HG03095 (cell line): ENCODE measurements around the gene PROZ.
A peak's percentile ranks its signal among the peaks of the same experiment; 100 is the strongest.

Experiments
- ATAC-seq: cut with Tn5 transposase; IDR thresholded peaks from one replicate; pipeline ENCODE4 v1.9.1; 2021; ENCODE audit warnings: moderate library complexity; ENCODE audit not compliant: unreplicated experiment

PROZ gene

DNA sequence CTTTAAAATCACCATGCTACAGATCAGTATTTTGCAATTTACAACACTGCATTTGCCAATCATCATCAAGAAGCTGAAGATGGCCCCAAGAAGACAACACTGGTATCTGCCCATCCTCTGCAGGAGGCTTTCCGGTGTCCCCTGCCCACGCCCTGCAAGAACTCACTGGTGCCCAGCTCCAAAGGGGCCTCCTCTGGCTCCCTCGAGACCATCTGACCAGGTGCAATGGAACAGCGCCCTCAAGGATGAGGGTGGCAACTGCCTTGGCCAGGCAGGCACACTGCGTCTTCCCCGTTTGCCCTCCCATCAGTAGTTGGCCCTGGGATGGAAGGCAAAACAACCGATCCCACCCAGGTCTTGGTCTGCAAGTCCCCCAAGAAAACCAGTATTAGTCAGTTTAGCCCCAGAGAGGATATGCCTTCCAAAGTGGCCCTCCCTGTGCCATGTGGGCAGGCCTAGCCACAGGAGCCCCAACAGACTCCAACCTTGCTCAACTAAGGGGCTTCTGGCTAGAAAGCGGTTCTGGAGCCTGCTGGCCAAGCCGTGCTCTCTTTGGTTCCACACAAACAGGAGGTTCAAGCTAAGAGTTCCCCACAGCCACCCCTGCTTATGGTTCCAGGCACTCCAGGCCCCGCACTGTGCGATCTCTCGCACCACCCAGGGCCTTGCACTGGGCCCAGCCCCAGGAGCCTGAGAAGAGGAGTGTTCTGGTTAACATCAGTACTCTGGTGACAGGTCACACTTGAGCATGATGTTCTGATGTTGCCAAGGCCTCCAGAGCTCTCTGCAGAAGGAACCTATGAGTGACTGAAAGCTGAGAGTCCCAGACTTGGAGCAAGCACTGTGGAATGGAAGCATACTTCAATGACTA lies 45.3 kb downstream of the PROZ start:
- no peak for ATAC-seq

DNA sequence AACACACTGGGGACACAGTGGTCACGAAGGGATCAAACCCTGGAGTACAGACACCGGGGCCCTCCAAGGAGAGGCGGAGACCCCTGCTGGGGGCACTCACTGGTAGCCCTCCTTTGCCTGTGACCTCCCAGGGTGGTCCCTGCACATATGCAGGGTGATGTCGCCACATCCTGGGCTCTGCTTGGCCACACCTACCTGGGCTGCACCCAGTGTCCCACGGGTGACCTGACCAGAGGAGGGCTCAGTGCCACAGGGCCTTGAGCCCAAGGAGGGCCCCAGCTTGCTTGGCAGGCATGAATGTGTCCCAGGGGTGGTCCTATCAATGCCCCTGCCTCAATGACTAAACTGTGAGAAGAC lies 45.9 kb downstream of the PROZ start:
- ATAC-seq, result no peak

DNA sequence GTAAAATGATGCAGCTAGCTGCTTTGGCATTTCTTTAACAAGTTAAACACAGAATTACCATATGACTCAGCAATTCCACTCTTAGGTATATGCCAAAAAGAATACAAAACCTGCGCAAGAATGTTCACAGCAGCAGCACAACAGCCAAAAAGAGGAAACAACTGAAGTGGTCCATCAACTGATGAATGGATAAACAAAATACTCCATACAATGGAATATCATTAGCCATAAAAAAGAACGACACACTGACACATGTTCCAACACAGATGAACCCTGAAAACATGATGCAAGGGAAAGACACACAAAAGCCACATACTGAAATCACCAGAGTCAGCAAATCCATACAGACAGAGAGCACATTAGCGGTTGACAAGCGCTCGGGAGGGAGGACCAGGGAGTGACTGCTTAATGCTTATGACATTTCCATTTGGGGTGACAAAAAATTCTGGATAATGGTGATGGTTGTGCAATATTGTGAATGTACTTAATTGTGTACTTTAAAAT lies 47.0 kb downstream of the PROZ start:
- ATAC-seq, result no peak

DNA sequence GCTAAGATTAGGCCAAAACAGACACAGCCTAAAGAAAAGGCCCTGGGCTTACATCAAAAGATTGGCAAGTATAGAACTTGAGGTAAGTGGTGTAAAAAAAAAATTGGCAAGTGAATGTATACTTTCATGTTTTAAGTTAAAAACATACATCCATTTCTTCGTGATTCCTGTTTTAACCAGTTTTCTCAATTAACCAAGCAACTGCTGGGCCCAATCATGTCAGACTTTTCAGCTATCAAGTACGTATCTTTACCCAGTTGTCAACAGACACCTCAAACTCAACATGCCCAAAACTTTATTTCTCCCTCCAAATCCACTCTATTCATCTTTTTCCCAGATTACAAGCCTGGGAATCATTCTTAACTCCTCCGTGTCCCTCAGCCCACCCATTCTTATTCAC lies 49.0 kb downstream of the PROZ start:
- no peak for ATAC-seq

DNA sequence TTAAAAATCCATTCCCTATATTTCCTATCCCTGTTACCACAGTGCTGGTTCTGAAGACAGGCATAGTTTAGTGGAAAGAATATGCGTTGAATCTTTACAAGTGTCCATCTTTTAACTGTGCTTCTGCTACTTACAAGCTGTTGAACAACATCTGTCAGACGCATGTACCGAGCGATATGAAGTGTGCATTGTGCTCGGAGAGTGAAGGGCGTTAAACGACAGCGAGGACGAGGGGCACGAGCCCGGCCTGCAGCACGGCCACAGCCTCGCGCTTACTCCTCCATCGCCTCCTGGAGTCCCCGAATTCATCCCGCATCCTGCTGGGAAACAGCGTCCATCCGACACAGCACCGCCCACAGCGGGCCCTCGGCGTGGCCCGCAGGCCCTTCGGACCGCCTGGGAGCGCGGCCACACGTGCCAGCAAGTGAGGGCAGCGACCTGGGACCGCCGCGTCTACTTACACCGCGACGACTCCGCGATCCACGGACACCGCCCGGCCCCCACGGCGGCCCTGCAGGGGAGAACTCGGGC lies 49.5 kb downstream of the PROZ start:
- peak; percentile 6 for ATAC-seq

DNA sequence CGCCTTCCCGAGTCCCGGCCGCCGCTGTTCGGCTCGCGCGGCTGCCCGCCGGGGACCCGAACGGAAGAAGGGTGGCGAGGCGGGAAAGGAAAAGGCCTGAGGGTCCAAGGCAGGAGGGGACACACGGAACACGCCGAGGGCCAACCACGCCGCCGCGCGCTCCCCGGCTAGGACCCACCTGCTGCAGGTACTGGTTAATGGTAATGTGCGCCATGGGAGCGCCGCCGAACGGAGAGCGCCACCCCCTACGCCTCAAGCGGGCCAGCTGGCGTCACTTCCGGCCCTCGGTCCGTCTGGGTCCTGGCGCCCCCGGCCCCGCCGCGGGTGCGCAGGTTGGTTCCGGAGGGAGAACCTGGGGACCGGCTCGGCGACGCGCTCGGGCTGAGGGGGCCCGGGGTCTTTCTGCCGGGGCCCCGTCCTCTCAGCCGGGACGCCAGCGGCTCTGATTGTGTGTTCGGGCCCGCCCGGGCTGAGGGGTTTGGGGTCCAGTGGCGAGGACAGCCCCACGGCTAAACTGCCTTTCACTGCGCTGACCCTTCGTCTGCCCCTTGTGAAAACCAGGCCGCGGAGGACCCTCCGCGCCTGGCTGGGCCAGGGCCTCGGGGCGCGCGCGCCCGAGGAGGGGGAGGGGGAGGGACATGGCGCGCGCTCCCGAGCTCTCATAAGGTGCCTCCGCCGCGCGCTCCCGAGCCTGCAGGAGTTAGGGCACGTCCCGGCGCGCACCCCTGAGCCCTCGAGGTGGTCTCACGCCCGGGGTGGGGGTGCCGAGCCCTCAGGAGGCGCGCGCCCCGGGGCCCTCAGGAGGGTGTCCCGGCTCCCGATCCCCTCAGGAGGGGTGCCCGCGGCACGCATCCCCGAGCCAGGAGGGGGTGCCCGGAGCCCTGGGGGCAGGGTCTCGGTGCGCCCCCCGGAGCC lies 50.2 kb downstream of the PROZ start, which contains the start of gene PCID2:
PCID2 (minus strand) TSS at position 249 of the 915 bp plus-strand sequence; CDS start at position 214, 35 bp downstream.
- ATAC-seq, result peak; percentile 73

DNA sequence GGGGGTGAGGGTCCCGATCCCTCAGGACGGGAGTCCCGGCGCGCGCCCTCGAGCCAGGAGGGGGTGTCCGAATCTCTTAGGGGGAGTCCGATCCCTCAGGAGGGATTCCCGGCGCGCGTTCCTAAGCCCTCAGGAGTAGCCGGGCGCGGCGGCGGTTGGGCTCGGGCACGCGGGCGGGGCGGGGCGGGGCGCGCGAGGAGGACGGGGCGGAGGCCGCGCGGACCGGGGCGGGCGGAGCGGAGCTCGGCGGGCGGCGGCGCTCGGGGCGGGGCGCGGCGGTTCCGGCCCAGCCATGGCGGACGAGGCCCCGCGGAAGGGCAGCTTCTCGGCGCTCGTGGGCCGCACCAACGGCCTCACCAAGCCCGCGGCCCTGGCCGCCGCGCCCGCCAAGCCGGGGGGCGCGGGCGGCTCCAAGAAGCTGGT lies 50.9 kb downstream of the PROZ start, which contains the start of gene CUL4A:
CUL4A (plus strand) TSS at position 278 of the 423 bp plus-strand sequence; CDS start at position 293, 15 bp downstream.
- ATAC-seq, result peak; percentile 40

DNA sequence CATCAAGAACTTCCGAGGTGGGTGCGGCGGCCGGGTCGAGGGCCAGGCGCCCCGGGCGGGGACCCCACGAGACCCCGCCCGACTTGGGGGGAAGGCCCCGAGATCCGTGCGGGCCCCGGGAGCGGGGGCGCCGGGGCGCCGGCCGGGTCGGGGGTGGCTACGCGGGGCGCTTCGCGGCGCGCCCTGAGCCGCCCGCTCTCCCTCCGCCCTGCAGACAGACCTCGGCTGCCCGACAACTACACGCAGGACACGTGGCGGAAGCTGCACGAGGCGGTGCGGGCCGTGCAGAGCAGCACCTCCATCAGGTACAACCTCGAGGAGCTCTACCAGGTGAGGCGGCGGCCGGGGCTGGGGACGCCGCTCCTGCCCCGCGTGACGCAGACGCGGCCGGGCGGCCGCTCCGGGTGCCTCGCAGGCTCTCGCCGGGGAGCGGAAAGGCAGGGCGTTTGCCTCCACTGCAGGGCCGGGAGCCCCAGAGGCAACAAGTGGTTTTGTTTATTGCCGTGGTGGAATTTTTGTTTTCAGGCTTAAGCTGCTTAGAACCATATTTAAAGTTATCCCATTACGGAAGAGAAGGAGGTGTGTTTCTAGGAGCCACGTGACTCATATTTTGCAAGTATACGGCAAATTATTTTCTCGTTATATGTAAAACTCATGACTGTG lies 51.4 kb downstream of the PROZ start:
- ATAC-seq, result peak; percentile 32

DNA sequence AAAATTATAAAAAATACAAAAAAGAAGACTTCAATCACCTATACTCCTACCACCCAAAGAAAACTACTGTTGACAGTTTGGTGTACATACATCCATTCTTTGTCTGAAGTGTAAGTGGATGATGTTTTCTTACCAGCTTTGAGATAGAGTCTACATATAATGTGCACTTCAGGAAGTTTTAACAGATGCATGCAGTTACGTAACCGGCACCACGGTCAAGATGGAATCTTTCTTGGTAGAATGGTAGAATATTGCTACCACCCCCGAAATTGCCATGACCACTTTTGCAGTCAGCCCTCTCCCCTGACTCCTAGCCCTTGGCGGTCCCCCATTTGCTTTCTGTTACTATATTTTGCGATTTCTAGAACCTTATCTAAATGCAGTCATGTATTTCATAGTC lies 52.4 kb downstream of the PROZ start:
- no peak for ATAC-seq

DNA sequence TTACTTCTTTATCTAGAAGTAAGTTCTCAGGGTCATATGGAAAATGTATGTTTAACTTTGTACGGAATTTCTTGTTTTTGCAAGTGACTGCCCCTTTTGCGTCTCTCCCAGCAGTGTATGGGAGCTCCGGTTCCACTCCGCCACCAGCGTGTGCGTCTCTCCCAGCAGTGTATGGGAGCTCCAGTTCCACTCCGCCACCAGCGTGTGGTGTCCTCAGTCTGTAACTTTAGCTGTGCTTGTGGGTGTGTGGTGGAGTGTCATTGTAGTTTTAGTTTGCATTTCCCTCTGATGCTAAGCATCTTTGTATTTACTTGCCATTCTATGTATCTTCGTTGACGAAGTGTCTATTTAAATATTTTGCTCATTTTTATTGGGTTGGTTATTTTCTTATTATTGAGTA lies 53.3 kb downstream of the PROZ start:
- no peak for ATAC-seq

DNA sequence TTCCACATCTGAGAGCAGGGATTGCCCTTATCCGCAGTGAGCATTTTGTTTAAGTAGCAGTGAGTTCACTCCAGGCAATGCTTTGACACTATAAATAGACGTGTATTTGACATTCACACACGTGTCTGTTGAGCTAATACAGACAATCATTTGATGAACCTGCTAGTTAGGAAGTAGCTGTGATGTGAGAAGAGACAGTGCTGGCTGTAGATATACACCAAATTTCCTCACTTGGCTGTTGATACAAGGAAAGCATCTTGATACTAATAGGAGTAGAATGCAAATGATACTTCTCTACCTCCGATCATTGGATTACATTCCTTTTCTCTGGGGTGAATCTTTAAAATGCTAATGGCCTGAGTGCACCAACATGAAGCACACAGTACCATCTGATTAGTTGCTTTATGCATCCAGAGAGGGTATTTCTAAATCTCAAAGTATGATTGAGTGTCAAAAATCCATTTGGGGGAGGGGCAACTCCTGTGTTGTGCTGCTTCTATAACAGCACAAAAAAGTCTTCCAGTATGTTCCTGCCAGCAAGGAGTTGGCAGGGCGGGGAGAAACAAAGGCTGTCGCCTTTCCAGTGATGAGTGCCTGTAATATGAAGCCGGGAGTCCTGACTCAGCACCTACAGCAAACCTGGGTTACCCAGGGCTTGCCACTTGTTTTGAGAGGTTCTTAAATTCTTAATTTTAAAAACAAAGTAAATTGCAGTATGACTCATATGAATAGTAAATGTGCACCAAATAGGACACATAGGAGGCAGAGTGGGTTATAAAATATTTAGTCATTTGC lies 58.0 kb downstream of the PROZ start:
- ATAC-seq, result no peak

DNA sequence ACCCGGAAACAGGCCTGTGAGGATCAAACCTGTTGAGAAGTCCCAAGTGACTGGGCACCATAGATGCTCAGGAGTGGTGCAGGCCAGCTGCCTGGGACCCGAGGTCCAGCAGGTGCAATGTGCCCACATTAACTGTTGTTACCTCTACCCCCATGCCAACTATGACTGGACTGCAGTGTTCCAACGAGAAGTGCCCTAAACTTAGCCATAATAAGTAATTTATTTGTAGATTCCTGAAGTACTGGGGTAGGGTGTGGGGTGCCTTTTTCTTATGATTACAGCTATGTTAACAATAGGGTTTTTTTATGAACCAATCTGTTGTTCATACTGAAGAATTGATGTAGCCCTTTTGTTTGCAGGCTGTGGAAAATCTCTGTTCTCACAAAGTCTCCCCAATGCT lies 60.1 kb downstream of the PROZ start:
- no peak for ATAC-seq

DNA sequence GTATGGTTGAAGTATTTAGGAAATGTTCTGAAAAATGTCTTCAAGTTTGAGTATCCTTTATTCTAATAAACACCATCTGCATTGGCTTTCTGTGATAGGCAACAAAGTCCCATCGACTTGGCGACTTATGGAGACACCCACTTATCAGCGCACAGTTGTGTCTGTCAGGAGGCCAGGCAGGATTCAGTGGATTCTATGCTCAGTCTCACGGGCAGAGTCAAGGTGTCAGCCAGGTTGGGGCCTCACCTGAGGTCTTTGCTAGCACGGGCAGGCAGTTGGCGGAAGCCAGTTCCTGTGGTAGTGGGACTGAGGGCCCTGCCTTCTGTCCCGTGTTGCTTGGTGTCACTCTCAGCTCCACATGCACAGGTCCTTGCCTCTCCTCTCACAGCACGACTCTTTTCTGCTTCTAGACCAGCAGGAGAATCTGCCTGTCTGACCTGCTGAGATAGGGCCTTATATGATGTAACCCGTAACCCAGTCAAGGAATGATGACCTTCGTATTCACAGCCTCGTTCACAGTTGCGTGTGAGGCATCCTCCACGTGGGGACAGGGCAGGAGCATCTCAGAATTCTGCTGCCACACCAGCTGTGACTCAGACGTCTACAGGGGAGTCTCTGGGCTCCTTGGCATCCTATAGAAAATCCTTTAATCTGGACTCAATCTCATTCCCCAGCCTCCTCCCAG lies 61.0 kb downstream of the PROZ start:
- no peak for ATAC-seq

DNA sequence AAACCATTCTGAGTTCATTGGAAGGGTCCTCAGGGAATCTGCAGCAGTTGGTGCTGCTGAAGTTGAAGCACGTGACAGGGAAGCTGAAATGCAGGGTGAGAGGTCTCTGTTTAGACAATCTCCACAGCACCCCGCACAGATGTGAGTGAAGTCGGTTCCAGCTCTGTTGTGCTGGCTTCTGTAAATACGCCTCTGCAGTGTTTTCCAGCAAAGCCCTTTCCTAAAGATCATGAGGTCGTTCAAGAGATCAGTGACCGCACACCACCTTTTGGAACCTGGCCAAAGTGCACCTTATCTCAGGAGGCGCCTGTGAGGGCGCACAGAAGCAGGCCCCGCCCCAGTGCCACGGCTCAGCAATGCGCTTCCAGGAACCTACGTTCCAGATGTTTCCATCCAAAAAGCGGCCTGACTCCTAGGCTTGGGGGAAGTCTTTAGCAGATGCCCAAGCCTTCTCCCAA lies 61.7 kb downstream of the PROZ start:
- no peak for ATAC-seq

DNA sequence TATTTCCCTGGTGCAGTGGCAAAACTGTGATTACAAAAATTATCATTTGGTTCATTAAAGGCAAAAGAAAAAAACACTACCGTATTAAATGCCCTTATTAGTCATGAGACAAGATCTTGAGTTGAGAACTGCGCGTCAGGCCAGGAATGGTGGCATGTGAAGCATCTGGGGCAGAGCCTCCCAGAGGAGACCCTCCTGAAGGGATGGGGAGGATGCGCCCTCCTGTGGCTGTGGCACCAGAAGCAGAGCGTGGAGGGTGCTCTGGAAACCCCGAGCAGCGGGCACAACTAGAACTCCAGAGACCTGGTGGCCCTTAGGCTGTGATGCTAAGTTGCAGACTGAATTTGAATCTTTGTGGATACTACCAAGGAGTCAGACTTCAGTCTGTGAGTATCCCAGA lies 62.4 kb downstream of the PROZ start:
- no peak for ATAC-seq
